ENCODE data around the gene SRP68. TPM values are rescaled to one million over a fixed set of nuclear protein-coding genes. Genes with fewer than 3 reads are reported as not detected.

SRP68 gene
- total and polyA plus RNA-seq, 9 of the 15 experiments (the other 6 are each of a cell fraction or from before 2014, with no cell fraction given) = 29.4 to 92.6 (median 36.2) TPM

DNA sequence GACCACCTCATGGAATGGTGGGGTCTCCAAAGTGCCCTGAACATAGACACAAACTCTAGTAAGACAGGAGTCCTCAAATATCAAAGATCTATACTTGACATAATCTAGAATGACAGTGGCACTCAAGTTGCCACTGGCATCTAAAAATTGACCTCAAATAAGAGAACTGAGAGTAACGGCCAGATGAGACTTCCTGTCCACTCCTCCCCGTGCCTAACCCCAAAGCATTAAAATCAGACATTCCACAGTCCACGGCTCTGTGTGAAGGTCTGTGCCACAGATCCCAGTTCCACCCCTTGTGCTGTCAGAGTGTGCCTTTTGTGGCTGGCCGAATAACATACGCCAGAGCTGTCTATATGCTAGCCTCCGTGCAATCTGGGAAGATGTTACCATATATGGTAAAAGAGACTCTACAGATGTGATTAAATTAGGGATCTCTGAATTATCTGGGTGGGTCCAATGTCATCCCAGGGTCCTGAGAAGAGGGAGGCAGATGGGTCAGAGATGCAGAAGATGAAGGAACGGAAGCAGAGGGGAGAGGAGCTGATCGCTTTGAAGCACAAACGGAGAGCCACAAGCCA lies 24.2 kb downstream of the SRP68 start:
- H3K36me3 ChIP-seq (ENCODE audit: control insufficient read depth, insufficient read depth, low read length) = peaks cover 91% of the 10 kb centered on the region
- H3K4me2 ChIP-seq (ENCODE audit: insufficient read depth, low read length) = no peak overlapping the region
- 95% methylated on average over 9 of the region's 9 CpGs for WGBS (ENCODE audit: insufficient coverage, low coverage, missing lambda C conversion rate)

More for the DNA sequence above, 24.2 kb downstream of the SRP68 start:
- FAIRE-seq = no peak
- POLR2A ChIA-PET = interaction anchor here (1.6 to 2.8 kb wide), 2 partner anchors 11 to 16 kb away, joined by 4 to 14 read pairs; no protein-coding TSS in a partner anchor
- no peak for ATAC-seq
- Histone ChIP-seq H3K27me3 (ENCODE audit: control insufficient read depth in 2 of 2, insufficient read depth in 2 of 2, low read length in 2 of 2) (no peaks in the 10 kb centered on the region), H3K9ac (ENCODE audit: insufficient read depth in 1 of 2, low read depth in 2 of 2, low read length in 2 of 2) (no peak overlapping the region), H3K4me3 (no peak overlapping the region), H3K27ac (ENCODE audit: extremely low read depth, low read depth, low read length) (no peak overlapping the region), H3K9me1 (ENCODE audit: control insufficient read depth, insufficient read depth, low read length) (no peaks in the 10 kb centered on the region), H4K20me1 (replicated peaks; ENCODE audit: control insufficient read depth, insufficient read depth, low read length) (no peaks in the 10 kb centered on the region), H3K9me3 (replicated peaks; ENCODE audit: control insufficient read depth, insufficient read depth, low read depth, low read length) (no peaks in the 10 kb centered on the region), H2AFZ (ENCODE audit: low read depth, low read length) (no peak overlapping the region), H3K79me2 (ENCODE audit: control insufficient read depth, insufficient read depth, low read length) (0 out of 3 replicates have a peak, but pooled peaks cover 3% of the 10 kb centered on the region), H3K4me1 (replicated peaks in 1 of 2; ENCODE audit: control insufficient read depth in 2 of 2, insufficient read depth in 2 of 2, low read length in 2 of 2) (no peaks in the 10 kb centered on the region)
- TF ChIP-seq THRB (CRISPR knock-in tag; conservative IDR thresholded peaks at IDR 0.05) (no peak), FIP1L1 (IDR thresholded peaks at IDR 0.05; ENCODE audit: low read depth, low read length, poor library complexity, severe bottlenecking) (no peak), MTA1 (IDR thresholded peaks at IDR 0.05; ENCODE audit: borderline replicate concordance) (no peak), TEAD1 (CRISPR knock-in tag; IDR thresholded peaks at IDR 0.05) (no peak), SMARCA4 (IDR thresholded peaks at IDR 0.05) (no peak)
- intact Hi-C loops (cut with micrococcal nuclease) = no loop called here
- CTCF ChIA-PET (ENCODE audit: low intra/inter-chr PET ratio) = no interaction called here
- no TSS peak for BruUV-seq (replicated peaks)
- no peak for DNase-seq (ENCODE audit: extremely low read depth in 1 of 4, low spot score in 3 of 4)
- in situ Hi-C loops (cut with MboI) = no loop called here
